GM23248 (cell line): ENCODE measurements around the gene ZKSCAN1.

Source experiments
- EZH2 ChIP-seq: fragments of 200-600 bp; sonication (generic); IDR thresholded peaks from 2 replicates; pipeline ENCODE4 v1.6.1; 2018; ENCODE audit warnings: antibody characterized with exemption, mild to moderate bottlenecking; ENCODE audit not compliant: insufficient read depth, poor library complexity, severe bottlenecking
- EZH2phosphoT487 ChIP-seq: fragments of 200-600 bp; sonication (generic); IDR thresholded peaks from 2 replicates; pipeline ENCODE4 v1.6.1; 2018; ENCODE audit warnings: antibody characterized with exemption, moderate library complexity, mild to moderate bottlenecking, low read depth; ENCODE audit not compliant: insufficient read depth

DNA sequence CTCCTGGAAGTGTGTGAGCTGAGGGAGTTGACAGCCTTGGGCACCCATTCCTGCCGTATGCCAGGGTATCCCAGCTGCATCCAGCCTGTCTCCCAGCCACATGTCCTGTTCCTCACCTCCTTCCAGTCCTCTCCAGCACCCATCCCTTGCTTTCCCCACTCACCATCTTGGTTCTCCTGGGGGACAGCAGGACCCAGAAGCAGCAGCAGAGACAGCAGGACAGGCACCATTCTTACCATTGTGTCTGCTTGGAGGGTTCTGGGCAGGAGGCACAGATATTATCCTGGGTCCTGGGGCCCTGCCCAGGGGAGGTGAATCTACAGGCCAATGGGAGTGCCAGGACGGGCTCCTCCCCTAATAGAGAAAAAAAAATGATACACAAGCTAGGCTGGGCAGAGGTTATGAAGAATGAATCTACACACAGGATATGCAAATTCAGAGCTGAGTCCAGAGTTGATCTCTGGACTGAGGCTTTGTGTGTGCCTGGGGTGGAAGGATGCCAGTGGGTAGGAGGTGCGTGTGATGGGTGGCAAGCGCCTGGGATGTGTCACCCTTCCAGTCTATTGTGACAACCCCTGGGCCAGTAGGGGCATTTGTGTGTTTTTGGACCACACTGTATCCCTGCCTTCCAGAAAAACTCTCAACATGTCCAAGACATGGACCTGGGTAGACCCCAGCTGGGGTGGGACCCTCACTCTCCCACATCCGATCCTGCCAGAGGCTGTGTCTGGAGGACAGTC lies 39.4 kb upstream of the ZKSCAN1 start, which contains the start of gene AZGP1:
- TF ChIP-seq EZH2 (no peak), EZH2phosphoT487 (no peak)
